GM18517 (cell line): Measurements from ENCODE around the gene CDCA8.
"Not testable (repeated sequence)": the region's sequence is repeated elsewhere in the genome, so short reads cannot be mapped to it uniquely, and the experiment has no call there.

ENCODE experiments used
- ATAC-seq: cut with Tn5 transposase; IDR thresholded peaks from one replicate; pipeline ENCODE4 v1.9.1; 2021; ENCODE audit warnings: mild to moderate bottlenecking, moderate library complexity; ENCODE audit not compliant: unreplicated experiment

The CDCA8 gene

DNA sequence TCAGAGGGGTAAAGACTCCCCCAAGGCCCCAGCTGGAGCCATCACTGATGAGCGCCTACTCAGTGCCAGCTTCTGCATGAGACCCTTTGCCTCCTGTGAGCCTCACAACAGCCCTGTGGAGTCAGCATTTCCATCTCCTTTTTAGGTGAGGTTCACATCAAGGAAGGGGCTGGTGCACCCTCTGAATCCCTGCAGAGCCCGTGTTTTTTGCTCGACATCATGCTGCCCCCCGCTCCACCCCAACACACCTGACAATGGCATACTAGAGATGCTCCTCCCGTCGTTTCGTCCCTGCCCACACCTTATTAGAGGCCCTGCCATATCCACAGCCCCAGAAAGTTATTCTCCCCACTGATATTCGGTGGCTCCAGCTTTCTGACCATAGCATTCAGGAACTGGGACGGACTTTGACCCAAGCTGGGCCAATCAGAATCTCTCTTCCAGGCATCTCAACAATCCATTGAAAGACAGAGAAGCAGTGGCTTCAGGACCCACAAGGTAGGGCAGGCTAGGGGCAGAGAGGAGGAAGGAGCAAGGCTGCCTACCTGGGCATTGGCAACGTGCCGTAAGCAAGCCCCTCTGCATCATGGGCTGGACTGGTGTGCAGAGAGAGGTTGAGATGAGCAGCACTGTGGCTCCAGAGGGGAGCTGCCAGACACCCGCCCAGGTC lies 39.9 kb downstream of the CDCA8 start:
- ATAC-seq = no peak

DNA sequence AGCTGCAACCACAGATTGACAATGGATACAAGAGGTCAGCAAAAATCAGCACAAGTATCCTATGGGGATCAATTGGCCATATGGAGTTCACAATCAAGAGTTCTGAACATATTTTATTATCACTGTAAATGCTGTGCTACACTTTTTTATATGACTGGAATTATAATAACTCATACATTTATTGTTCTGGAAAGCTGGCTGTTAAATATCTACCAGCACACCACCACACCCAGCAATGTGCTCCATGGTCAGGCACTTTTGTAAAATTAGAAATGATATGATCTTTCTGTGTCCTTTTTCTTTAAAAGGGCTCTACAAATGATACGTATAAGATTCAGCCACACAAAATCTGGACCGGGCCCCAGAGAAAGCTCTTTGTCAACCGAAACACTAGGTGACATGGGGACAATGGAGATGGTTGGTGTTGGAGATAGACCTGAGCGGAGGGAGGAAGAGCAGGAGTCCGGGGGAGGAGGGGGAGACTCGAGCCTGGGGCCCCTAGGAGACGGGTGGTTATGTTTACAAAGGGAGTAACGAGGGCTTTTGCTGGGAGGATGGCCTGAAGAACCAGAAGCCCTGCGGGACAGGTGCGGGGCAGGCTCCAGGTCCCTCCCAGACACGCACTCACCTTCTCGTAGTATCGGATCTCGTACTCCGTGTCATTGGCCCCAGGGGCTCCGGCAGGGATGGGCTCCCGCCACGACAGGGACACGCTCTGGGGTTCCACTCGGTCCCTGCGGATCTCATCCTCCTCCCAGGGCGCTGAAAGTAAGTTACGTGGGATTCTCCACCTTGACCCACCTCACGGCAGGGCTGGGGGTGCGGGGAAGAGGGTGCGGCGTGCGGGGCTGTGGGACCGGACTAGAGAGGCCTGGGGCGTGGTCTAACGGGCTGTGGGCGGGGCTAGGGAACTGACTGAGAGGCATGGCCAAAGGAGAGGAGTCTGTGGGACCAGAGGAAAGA lies 42.6 kb downstream of the CDCA8 start:
- ATAC-seq = no peak

DNA sequence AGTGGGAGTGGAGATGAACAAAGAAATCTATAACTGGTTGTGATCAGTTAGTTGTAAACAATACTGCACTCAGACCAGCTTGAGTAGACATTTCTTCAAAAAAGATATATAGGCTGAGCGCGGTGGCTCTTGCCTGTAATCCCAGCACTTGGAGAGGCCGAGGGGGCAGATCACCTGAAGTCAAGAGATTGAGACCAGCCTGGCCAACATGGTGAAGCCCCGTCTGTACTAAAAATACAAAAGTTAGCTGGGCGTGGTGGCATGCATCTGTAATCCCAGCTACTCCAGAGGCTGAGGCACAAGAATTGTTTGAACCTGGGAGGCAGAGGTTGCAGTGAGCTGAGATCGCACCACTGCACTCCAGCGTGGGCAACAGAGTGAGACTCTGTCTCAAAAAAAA lies 45.7 kb downstream of the CDCA8 start:
- not testable (repeated sequence) for ATAC-seq

DNA sequence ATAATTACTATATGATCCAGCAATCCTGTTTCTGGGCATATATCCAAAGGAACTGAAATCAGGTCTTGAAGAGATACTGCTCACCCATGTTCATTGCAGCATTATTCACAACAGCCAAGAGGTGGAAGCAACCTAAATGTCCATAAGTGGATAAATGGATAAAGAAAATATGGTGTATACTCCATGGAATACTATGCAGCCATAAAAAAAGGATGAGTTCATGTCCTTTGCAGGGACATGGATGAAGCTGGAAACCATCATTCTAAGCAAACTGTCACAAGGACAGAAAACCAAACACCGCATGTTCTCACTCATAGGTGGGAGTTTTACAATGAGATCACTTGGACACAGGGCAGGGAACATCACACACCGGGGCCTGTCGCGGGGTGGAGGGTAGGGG lies 46.3 kb downstream of the CDCA8 start:
- ATAC-seq = not testable (repeated sequence)

DNA sequence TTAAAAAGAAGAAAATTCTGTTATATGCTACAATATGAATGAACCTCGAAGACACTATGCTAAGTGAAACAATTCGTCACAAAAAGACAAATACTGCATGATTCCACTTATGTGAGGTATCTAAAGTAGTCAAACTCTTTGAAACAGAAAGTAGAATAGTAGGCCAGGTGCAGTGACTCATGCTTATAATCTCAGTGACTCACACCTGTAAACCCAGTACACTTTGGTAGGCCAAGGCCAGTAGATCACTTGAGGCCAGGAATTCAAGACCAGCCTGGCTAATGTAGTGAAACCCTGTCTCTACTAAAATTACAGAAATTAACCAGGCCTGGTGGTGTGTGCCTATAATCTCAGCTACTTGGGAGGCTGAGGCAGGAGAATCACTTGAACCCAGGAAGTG lies 46.9 kb downstream of the CDCA8 start:
- no peak for ATAC-seq

DNA sequence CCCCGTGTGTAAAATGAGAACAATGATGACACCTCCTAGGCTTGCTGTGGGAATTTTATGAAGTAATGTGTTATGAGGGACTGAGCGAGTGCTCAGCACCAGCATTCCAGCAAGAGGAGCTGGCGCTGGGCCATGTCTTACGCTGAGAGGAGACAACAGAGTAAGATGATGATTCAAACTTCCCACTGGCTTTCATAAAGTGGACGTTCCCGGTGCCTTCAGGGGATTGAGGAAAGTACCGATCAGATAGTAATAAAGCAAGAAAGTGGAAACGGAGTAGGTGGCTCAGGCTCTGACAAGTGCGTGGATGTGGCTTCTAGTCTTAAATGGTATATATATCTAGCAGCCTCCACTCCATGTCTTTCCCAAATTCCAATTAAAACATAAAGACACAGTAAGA lies 48.8 kb downstream of the CDCA8 start:
- no peak for ATAC-seq

DNA sequence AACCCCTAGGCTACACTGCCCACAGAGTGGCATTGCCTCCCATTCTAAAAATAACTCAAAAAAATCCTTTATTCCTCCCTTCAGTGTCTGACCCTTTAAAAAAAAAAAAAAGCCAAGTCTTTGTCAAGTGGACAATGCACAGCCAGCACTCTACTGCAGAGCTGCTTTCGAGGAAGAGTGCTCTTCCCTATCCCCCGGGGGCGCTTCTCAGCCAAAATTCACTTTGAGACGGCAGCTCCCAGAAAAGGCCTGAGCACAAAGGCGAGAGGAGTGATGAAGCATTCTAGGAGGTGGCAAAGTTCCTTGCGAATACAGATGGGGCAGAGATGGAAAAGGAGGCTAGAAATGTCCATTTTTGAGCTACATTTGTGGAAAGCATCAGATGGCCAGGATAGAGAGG lies 49.3 kb downstream of the CDCA8 start:
- no peak for ATAC-seq

DNA sequence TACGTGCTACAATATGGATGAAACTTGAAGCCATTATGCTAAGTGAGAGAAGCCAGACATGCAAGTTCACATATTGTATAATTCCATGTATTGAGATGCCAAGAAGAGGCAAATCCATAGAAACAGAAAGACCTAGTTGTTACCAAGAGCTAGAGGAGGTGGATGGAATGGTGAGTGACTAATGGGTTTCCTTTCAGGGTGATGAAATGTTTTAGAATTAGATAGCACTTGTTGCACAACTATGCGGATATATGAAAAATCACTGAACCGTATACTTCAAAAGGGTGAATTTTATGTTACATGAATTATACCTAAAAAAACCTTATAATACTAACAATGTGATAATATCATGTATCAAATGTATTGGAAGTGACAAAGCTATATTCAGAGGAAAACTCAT lies 54.5 kb downstream of the CDCA8 start:
- ATAC-seq = no peak

DNA sequence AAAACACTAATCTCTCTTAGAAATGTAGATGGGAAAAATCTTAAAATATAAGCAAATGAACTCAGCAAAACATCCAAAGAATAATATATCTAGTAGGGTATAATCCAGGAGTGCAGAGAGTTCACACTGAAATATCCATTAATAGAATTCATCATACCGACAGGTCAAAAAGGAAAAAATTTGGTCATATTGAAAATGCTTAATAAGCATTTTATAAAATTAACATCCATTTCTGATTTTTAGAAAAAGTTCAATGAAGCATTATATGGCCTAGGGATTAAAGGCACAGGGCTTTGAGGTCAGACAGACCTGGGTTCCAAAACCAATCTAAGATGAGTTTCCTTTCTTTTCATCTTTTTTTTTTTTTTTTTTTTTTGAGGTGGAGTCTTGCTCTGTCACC lies 56.2 kb downstream of the CDCA8 start:
- ATAC-seq = no peak

DNA sequence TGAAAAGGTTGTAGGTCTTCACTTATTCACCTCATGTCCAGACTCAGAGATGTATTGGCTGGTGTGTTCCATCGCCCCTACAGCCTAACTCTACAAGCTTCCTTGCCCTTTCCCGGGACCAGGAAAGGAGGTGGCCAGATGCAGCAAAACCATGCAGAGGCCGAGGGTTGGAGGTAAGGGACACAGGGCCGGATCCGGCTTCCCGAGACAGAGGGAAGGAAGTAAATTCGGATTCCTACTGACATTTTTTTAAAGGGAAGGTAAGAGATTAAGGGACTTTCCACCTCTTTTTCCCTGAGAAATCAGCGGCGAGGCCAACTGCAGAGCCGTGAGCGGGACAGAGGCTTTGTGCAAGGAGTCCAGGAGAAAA lies 59.9 kb downstream of the CDCA8 start:
- no peak for ATAC-seq

DNA sequence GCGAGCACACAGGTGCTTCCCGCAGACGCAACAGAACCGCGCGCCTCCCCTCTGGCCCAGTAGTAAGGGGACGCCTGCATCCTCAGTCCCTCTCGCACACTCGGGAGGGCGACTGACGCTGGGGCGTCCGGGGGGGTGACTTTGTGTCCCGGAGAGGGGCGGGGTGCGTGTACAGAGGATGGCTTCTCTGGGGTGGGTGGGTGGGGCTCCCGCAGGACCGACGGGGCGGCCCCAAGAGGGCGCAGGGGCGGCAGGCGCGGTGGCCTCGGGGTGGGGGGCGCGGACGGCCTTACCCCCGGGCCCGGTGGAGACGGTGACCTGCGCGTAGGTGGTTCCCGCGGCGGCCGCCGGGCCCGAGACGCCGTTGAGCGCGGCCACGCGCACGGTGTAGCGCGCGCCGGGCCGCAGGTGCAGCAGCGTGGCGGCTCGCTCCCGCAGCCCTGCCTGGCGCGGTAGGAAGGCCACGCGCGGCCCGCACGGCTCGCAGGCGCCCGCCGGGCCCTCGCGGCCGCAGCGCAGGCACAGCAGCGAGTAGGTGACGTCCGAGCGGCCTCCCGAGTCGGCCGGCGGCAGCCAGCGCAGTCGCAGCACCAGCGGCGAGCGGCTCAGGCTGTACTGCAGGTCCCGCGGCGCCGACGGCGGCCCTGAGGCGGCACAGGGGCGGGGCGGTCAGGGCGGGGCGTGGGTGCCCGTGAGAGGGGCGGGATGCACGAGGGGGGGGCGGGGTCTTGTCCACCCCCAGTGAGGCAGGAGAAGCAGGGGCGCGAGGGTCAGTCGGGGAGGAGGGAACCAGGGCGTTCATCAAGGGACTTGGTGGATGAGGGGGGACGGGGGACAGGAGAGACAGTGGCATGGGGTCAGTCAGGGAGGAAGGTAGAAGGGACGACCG lies 60.5 kb downstream of the CDCA8 start:
- no peak for ATAC-seq

DNA sequence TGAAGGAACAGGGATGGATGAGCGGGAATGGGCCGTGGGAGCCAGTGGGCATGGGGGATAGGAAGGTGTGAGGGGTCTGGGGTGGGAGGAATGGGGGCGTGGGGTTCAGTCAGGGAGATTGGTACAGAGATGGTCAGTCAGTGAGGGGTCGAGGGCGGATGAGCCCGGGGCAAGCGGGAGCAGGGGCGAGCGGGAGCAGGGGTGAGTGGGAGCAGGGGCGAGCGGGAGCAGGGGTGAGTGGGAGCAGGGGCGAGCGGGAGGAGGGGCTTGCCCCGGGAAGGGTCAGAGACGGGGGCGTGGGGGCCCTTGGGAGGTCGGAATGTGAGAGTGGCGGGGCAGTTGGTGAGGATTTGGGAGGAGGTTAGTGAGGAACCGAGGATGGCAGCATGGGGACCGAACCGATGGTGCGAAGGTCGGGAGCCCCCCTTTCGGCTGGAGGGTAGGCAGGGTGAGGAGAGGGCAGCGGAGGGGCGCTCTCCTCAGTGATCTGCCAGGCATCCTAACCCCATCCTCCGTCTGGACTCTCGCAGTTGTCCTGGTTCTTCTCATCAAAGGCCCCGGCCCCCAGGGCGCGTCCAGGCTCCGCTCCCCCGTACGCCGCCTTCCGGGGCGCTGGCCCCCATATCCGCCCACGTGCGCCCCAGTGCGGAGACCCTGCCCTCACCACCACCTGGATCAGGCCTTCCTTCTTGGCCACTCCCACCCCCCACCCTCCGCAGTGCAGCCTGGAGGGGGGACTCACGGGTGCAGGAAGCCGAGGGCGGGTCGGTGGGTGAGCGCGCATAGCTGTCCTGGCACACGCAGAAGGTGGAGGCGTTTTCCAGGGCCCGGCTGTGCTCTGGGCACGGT lies 61.4 kb downstream of the CDCA8 start:
- ATAC-seq = no peak

DNA sequence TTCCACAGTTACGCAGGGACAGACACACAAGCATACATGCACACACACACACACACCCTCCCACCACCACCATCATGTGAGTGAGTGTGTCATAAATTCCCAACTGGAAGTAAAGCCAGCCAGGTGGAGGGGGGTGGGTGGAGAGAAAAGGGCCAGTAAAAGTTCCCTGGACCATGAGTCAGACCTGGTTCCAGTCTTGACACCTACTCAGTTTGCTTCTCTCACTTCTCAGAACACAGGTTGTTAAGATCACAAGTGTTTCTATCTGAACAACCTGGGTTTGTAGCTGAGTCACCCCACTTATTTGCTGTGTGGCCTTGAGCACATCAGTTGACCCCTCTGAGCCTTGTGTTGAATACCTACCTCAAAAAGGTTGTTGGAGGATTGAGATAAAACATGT lies 63.0 kb downstream of the CDCA8 start:
- ATAC-seq = no peak

DNA sequence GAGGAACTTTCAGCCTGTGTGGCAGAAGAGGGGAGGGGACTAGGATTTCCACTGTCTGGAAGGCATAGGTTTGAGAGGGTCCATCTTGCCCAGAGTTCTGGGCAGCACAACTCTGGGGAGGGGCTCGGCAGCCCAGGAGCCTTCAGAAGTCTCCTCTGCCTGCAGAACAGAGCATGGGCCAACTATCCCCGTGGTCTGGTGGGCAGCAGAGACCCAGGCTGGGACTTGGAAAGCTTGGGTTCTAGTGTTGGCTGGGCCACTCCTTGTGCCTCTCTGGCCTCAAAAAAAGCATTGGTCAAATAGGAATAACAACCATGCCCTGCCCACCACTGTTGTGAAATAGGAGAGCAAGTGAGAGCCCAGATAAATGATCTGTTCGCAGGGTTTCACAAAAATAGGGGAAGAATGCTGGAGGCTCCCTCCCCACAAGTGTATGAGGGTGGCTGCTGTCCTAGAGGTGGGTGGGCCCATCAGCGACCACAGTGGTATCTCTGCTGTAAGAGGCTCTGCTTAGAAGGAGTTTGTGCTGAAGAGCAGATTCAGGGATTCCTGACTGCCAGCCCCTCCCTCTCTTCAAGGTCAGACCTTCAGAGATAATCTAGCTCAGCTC lies 63.7 kb downstream of the CDCA8 start:
- no peak for ATAC-seq
